CD14-positive monocyte (primary cell): Measurements from ENCODE around the gene IRX4. TPM values are rescaled to one million over a fixed set of nuclear protein-coding genes. Genes with fewer than 3 reads are reported as not detected.
"Not testable (repeated sequence)": the region's sequence is repeated elsewhere in the genome, so short reads cannot be mapped to it uniquely, and the experiment has no call there.

Source experiments
- DNase-seq, 3 donors: peaks; one replicate each; pipeline ENCODE4 v3.0.0-alpha.2; 2011 to 2022
- H2AFZ ChIP-seq: 2 replicates; pipeline ENCODE4 v1.6.0; 2012; ENCODE audit warnings: mild to moderate bottlenecking, low read depth, low read length, inconsistent platforms; ENCODE audit not compliant: insufficient read depth, poor library complexity, severe bottlenecking
- H3K27ac ChIP-seq, 2 donors: 1 replicate in 1 of 2; 2 replicates in 1 of 2; pipeline ENCODE4 v1.5.1; 2012 to 2013; ENCODE audit warnings: low read length in 2 of 2, control low read depth in 1 of 2, inconsistent platforms in 1 of 2, low read depth in 1 of 2, mild to moderate bottlenecking in 1 of 2
- H3K27me3 ChIP-seq, 2 donors: one replicate each; pipeline versions ENCODE4 v1.6.0 to v1.6.1; 2011 to 2013; ENCODE audit warnings: low read length in 2 of 2; ENCODE audit not compliant: control insufficient read depth in 2 of 2, insufficient read depth in 2 of 2
- H3K36me3 ChIP-seq, 2 donors: replicated peaks in 1 of 2; 1 replicate in 1 of 2; 2 replicates in 1 of 2; pipeline versions ENCODE4 v1.5.1 to v1.6.1; 2012 to 2013; ENCODE audit warnings: low read length in 2 of 2, control low read depth in 1 of 2, inconsistent platforms in 1 of 2, mild to moderate bottlenecking in 1 of 2; ENCODE audit not compliant: insufficient read depth in 2 of 2, control insufficient read depth in 1 of 2
- H3K4me1 ChIP-seq, 2 donors: 1 replicate in 1 of 2; 2 replicates in 1 of 2; pipeline versions ENCODE4 v1.5.1 to v1.6.1; 2012 to 2013; ENCODE audit warnings: low read length in 2 of 2, control low read depth in 1 of 2, inconsistent platforms in 1 of 2, mild to moderate bottlenecking in 1 of 2, moderate library complexity in 1 of 2; ENCODE audit not compliant: insufficient read depth in 2 of 2, control insufficient read depth in 1 of 2
- H3K4me2 ChIP-seq: replicated peaks from 2 replicates; pipeline ENCODE3; 2012; ENCODE audit warnings: low read length, moderate library complexity, mild to moderate bottlenecking; ENCODE audit not compliant: poor library complexity, severe bottlenecking; ENCODE audit errors: extremely low read depth
- H3K4me3 ChIP-seq, 3 experiments: fragments of 200-600 bp in 1 of 3; sonication (generic) in 1 of 3; replicated peaks in 1 of 3; 1 replicate in 2 of 3; 2 replicates in 1 of 3; pipeline ENCODE4 v1.5.1; 2011 to 2013; ENCODE audit warnings: low read length in 3 of 3, mild to moderate bottlenecking in 3 of 3, control low read depth in 2 of 3, low read depth in 2 of 3, inconsistent platforms in 1 of 3, moderate library complexity in 1 of 3
- H3K79me2 ChIP-seq: 2 replicates; pipeline ENCODE4 v1.6.0; 2012; ENCODE audit warnings: mild to moderate bottlenecking, control low read depth, inconsistent platforms, low read length, moderate library complexity; ENCODE audit not compliant: insufficient read depth
- H3K9ac ChIP-seq: 2 replicates; pipeline ENCODE4 v1.6.0; 2017; ENCODE audit warnings: low read length, mild to moderate bottlenecking; ENCODE audit not compliant: insufficient read depth, poor library complexity, severe bottlenecking
- H3K9me3 ChIP-seq, 2 donors: replicated peaks in 1 of 2; 1 replicate in 1 of 2; 2 replicates in 1 of 2; pipeline versions ENCODE4 v1.5.1 to v1.6.1; 2012 to 2013; ENCODE audit warnings: low read length in 2 of 2, control low read depth in 1 of 2; ENCODE audit not compliant: control insufficient read depth in 1 of 2, insufficient read depth in 1 of 2
- H4K20me1 ChIP-seq: 2 replicates; pipeline ENCODE4 v1.6.0; 2012; ENCODE audit warnings: mild to moderate bottlenecking, low read length, control low read depth, moderate library complexity; ENCODE audit not compliant: insufficient read depth
- H3K27ac Mint-ChIP-seq, 7 donors: one replicate each; pipeline ENCODE4 v1.8.0; 2020; ENCODE audit warnings: mild to moderate bottlenecking in 7 of 7, mixed read lengths in 7 of 7, moderate library complexity in 6 of 7, inconsistent platforms in 2 of 7
- H3K27me3 Mint-ChIP-seq, 3 donors: one replicate each; pipeline ENCODE4 v1.8.0; 2021 to 2022; ENCODE audit warnings: low read depth in 3 of 3, mild to moderate bottlenecking in 3 of 3, mixed read lengths in 3 of 3, moderate library complexity in 3 of 3, inconsistent platforms in 1 of 3
- H3K36me3 Mint-ChIP-seq, 2 donors: one replicate each; pipeline ENCODE4 v1.8.0; 2020; ENCODE audit warnings: mixed read lengths in 2 of 2, inconsistent platforms in 1 of 2, mild to moderate bottlenecking in 1 of 2
- H3K4me1 Mint-ChIP-seq: one replicate; pipeline ENCODE4 v1.8.0; 2020; ENCODE audit warnings: mild to moderate bottlenecking, mixed read lengths
- H3K4me3 Mint-ChIP-seq, 2 donors: one replicate each; pipeline ENCODE4 v1.8.0; 2020; ENCODE audit warnings: mild to moderate bottlenecking in 2 of 2, mixed read lengths in 2 of 2, moderate library complexity in 1 of 2
- H3K9me3 Mint-ChIP-seq, 7 donors: one replicate each; pipeline ENCODE4 v1.8.0; 2020 to 2022; ENCODE audit warnings: mixed read lengths in 7 of 7, mild to moderate bottlenecking in 6 of 7, moderate library complexity in 6 of 7, inconsistent platforms in 2 of 7
- CTCF ChIP-seq: fragments of 200-600 bp; IDR thresholded peaks from one replicate; pipeline ENCODE4 v1.8.0; 2022; ENCODE audit warnings: antibody characterized with exemption, mild to moderate bottlenecking
- WGBS: methylation state at CpG from one replicate; pipeline ENCODE4 v1.1.5; 2013; ENCODE audit warnings: missing lambda C conversion rate; ENCODE audit not compliant: insufficient coverage; 5-methylcytosine and 5-hydroxymethylcytosine counted together
- intact Hi-C, 2 donors: fragments of 100-400 bp; cut with micrococcal nuclease; formaldehyde crosslinking; loops; one replicate each; pipeline versions ENCODE4 v1.15.0 to v1.15.1; 2023
- polyA plus RNA-seq, 3 donors: library from polyadenylated mRNA; depleted of rRNA in 1 of 3; unstranded in 2 of 3; stranded (reverse) in 1 of 3; fragments of 300-500 nt in 2 of 3; fragments of >200 nt in 1 of 3; fragmentation: Illumina TruSeq in 2 of 3; gene quantifications; 1 replicate in 2 of 3; 2 replicates in 1 of 3; pipeline ENCODE4 v1.2.3, GENCODE V29; 2012 to 2021

IRX4 gene
- polyA plus RNA-seq, 3 donors = not detected

DNA sequence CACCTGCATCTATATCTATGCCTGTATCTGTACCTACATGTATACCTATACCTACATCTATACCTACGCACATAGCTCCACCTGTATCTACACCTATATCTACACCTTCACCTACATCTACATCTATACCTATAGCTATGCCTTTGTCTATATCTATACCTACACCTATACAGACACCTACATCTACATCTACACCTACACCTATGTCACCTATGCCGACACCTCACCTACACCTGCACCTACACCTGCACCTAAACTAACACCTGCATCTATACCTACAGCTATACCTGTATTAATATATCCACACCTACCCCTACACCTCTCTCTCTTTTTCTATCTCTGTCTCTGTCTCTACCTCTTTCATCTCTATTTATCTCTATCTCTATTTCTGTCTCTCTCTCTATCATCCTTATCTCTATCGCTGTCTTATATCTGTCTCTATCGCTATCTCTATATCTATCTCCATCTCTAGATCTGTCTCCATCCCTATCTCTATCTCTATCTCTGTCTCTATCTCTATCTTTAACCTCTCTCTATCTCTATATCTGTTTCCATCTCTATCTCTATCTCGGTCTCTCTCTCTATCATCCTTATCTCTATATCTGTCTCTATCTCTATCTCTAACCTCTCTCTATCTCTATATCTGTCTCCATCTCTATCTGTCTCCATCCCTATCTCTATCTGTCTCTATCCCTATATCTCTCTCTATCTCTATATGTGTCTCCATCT is 37.9 kb downstream of the IRX4 start:
- Mint-ChIP-seq H3K4me3 (no peak overlapping the region), H3K27ac (no peak overlapping the region), H3K9me3 (peaks cover 0 to 2% (median 0%) of the 10 kb centered on the region in 7 donors), H3K4me1 (no peaks in the 10 kb centered on the region), H3K36me3 (no peaks in the 10 kb centered on the region), H3K27me3 (peaks cover 22 to 26% (median 25%) of the 10 kb centered on the region in 3 donors)
- peaks cover 0 to 6% of the 10 kb centered on the region in 2 donors for H3K27me3 ChIP-seq
- no peaks in the 10 kb centered on the region for H3K79me2 ChIP-seq
- no peak for TF ChIP-seq CTCF
- H3K9ac ChIP-seq = no peak overlapping the region
- no peaks in the 10 kb centered on the region for H3K4me1 ChIP-seq
- no peak overlapping the region for H2AFZ ChIP-seq
- no peaks in the 10 kb centered on the region for H3K36me3 ChIP-seq
- H3K27ac ChIP-seq = no peak overlapping the region
- no peaks in the 10 kb centered on the region for H4K20me1 ChIP-seq
- WGBS = 99% methylated on average over 5 of the region's 5 CpGs
- intact Hi-C loops = no loop called here
- H3K4me2 ChIP-seq = no peak overlapping the region
- H3K9me3 ChIP-seq = no peaks in the 10 kb centered on the region
- no peak for DNase-seq
- no peak overlapping the region for H3K4me3 ChIP-seq

DNA sequence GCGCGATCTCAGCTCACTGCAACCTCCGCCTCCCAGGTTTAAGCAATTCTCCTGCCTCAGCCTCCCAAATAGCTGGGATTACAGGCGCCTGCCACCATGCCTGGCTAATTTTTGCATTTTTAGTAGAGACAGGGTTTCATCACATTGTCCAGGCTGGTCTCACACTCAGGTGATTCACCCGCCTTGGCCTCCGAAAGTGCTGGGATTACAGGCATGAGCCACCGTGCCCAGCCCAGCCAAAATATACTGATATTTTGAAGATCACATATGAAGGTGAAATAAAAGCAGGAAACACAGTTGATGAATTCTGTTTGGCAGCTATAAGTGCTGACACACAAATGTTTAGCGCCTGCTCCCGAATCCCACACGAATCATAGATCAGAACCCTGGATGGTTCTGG is 39.0 kb downstream of the IRX4 start:
- H3K9me3 ChIP-seq, H3K4me1 ChIP-seq, H3K27me3 ChIP-seq, H3K4me3 ChIP-seq, H3K36me3 Mint-ChIP-seq, H3K4me3 Mint-ChIP-seq, H3K79me2 ChIP-seq, H3K9ac ChIP-seq, H3K4me1 Mint-ChIP-seq, H3K27ac Mint-ChIP-seq, DNase-seq, H3K36me3 ChIP-seq, H3K4me2 ChIP-seq, H4K20me1 ChIP-seq, H3K27ac ChIP-seq, H2AFZ ChIP-seq, H3K9me3 Mint-ChIP-seq, intact Hi-C loops: not testable (repeated sequence)
- peaks cover 17% of the 10 kb centered on the region in 3 donors for H3K27me3 Mint-ChIP-seq
- WGBS = 100% methylated on average over 2 of the region's 10 CpGs
